ENCODE measurements around the gene NCBP1. TPM values are rescaled to one million over a fixed set of nuclear protein-coding genes. Genes with fewer than 3 reads are reported as not detected.

The NCBP1 gene
- total RNA-seq, 1 donor from 2014 or later: 18.5 TPM

DNA sequence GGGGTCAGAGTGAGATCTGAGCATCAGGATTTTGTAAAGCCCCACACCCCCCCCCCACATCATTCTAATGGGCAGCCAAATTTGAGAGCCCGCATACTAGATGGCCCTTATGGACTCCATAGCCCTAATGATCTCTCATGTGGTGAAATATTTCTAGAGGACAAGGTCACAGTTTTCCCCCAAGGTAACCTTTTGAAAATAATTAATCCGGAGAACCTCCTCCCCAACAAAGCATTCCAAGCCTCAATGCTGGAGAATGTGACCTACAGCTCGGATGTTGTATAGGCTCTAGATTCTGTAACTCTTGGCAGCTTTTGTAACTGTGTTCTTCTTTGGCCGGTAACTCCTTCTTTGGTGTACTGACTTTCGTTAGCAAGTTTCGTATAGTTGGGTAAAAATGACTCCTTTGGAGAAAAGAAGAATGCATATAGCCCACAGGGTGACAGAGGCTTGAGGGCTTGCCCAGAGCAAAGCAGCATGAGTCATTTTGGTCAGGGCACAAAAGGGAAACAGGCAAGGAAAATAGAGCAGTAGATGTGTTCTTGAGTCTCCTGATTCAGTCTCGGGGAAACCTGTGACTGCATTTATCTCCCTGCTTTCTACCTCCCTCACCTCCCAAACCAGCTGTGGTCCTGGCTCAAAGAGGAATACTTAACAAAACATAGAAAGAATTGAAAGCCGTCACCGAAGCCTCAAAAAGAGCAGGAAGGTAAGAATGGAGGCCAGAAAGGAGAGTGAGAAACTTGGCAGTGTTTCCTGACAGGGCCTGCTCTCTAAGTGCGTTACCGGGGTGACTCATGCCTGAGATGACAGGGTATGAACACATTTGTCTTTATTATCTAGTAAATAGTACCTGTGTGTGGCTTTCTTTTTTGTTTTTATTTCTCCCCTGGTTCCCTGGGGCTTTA is 70.1 kb downstream of the NCBP1 start:
- no peak for DNase-seq (ENCODE audit: low spot score)
- intact Hi-C loops (cut with DNase I): no loop called here

DNA sequence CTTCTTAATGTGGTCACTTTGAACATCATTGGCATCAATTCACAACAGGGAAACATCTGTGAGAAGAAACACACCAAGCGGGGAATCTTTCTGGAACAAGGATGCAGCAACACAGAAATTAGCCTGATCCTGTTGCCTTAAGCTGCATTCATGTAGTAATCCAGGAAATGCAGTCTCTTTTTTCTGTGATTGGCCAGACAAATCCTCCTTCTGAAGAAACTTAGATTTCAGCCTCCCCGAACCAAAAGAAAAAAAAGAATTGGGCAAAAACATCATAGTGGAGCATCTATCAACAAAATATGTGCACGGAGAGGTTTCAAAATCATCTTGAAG is 70.7 kb downstream of the NCBP1 start:
- DNase-seq (ENCODE audit: low spot score): no peak
- intact Hi-C loops (cut with DNase I): no loop called here

DNA sequence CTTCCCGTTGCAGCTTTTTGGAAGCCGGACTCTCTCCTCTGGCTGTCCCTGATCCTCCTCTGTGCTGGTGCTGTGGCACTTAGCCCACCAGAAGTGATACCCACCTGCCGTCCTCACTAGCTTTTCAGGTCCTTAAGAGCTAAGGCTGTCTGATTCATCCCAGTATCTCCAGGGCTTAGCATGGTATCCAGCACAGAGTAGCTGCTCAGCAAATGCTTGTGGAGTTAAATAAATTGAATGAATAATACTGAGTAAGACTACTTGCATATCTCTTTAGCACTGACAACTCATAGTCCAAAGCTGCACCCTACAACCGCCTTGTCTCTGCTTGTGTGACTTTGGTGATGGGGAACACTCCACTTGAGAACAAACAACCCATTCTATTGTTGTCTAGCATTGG is 71.2 kb downstream of the NCBP1 start:
- intact Hi-C loops (cut with DNase I): no loop called here
- no peak for DNase-seq (ENCODE audit: low spot score)

DNA sequence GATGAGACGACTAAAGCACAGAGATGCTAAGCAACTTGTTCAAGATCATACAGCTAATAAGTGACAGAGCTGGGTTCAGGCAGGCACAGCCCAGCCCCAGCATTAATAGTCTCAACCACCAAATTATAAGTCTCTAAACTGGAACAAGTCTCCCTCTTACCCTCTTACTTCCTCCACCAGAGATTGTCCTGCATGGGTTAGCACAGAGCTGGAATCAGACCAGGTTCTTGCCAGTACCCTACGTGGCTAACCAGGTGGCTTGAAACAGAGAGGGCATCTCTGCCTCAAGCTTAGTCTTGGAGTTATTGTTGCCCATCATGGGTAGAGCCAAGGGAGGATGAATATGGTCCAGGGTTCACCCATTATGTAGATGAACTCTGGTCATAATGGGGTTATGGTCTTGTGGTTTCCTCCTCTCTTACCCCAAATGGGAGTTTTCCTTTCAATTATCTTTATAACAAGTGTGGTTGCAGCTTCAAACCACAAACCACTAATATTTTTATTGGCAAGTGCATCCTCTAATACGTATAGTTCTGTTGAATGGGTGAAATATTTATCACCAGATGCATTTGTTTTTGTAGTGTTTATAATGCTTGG is 71.8 kb downstream of the NCBP1 start:
- intact Hi-C loops (cut with DNase I): no loop called here
- DNase-seq (ENCODE audit: low spot score): no peak

DNA sequence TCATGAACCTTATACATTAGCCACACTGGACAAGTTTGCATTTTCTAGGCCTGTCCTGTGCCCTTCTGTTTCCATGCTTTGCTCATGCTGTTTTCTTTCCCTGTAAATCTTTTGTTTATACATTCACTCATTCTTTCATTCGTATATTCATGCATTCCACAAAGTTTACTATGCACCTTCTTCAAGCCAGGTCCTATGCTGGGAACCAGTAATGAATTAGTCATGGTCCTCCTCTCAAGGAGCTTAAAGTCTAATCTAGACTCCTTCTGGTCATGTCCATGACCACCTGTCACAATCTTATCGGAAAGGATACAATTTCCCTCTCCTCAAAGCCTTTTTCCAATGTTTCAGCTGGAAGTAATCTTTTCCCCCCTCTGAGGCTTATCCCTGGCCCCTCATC is 72.6 kb downstream of the NCBP1 start:
- intact Hi-C loops (cut with DNase I): no loop called here
- DNase-seq (ENCODE audit: low spot score): no peak

DNA sequence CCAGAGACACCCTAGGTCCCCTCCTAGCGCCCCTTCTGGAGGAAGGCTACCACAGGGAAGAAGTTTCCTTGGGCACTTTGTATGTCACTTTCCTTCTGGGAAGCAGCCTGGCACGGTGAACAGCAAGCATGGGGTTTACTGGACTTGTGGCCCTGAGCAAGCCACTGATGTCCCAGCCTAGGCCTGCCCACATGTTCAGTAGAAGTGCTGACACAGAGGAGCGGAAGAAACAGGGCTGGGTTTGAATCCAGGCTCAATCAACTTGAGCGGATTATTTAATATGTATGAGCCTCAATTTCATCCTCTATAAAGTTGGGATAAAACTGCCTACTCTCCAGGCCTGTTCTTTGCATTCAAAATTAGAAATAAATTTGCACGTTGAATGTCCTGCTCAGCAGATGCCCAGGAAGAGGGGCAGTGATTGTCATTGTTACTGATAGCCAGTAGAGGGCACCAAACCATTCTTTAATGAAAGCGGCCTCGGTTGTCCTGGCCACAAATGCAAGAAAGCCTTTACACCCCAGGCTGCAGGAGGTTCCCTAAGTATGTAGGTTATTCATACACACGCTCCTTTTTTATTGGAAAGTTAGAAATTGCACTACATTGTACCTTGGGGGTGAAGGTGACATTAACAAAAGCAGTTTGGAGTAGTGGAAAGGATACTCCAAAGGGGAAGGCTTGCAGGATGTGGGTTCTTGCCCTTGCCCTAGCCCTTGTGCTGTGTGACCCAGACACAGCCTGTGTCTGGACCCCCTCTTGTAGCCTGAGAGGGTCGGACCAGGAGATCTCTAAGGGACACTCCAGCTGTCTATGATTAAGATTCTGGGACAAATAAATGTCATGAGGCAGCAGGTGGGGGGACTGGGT is 77.0 kb downstream of the NCBP1 start:
- intact Hi-C loops (cut with DNase I): loop anchor here (2.0 kb wide), 1 partner anchor 190 kb away; no protein-coding TSS in a partner anchor
- no peak for DNase-seq (ENCODE audit: low spot score)

DNA sequence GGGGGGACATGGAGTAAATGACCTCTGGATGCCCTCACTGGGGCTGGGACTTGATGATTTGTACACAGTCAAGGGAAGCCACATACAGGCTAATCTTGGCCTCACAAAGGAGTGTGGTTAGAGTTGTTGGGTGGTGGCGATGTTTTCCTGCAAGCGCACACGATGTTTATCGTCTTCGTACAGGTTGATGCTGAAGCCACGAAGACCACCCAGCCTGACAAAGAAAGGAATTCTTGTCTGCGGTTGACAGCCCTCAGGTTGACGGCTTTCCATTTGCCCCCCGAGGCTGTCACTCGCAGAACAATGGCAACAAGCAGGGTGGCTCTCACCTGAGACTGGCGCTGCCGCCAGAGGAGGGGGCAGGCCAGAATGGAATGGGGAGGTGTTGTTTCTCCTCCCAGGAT is 77.6 kb downstream of the NCBP1 start:
- intact Hi-C loops (cut with DNase I): loop anchor here (2.0 kb wide), 1 partner anchor 190 kb away; no protein-coding TSS in a partner anchor
- DNase-seq (ENCODE audit: low spot score): no peak

DNA sequence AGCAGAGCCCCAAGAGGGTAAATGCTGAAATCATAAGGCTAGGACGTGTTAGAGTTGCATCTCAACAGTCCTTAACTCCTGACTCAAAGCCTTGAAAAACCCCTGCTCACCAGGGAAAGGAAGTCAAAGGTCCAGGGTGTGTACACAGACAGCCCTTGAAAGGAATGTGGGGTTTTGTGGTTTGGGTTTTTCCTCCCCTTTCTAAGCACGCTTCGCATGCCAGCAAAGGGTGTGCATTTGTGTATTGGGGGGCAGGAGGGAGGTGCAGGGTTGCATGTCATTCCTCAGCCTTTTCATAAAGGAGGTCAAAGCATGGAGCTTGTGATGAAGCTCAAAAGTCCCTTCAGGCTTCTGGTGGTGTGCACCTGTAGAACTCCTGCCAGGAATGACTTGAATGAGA is 80.8 kb downstream of the NCBP1 start:
- no peak for DNase-seq (ENCODE audit: low spot score)
- intact Hi-C loops (cut with DNase I): no loop called here

DNA sequence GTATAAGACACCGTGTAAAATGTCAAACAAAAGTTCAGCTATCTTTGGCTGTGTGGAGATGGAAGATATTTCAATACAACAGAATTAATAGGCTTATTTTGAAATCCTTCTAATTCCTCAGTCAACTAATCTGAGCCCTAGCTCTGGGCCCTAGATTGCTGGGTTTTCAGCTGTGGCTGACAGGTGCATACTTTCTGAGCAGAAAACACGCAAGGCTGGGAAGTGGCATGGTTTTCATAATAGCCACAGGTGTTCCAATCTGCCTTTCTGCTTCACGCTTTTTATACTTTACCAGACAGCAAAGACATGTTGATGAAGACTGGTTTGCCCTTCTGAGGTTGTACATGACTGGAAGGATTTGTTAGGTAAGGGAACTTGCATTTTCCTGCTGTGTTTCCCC is 84.2 kb downstream of the NCBP1 start:
- DNase-seq (ENCODE audit: low spot score): no peak
- intact Hi-C loops (cut with DNase I): no loop called here

DNA sequence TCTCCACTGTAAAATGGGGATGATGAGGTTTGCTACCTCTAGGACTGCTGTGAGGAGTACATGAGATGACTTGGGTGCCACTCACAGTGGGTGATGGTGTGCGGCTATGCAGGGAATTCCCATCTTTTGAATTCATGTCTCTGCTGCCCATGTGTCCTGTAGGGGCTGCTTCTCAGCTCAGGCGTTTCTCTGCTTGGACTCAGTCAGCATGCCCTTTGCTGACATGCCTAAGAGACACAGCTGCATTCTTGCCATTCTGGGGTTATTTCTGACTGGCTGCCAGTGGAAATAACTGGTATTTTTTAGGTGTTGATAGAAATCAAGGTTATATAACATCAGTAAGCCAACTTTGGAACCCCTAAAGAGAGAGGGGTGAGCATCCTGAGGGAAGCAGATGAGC is 87.8 kb downstream of the NCBP1 start:
- intact Hi-C loops (cut with DNase I): loop anchor here (5.0 kb wide), 1 partner anchor 161 kb away; no protein-coding TSS in a partner anchor
- DNase-seq (ENCODE audit: low spot score): no peak

DNA sequence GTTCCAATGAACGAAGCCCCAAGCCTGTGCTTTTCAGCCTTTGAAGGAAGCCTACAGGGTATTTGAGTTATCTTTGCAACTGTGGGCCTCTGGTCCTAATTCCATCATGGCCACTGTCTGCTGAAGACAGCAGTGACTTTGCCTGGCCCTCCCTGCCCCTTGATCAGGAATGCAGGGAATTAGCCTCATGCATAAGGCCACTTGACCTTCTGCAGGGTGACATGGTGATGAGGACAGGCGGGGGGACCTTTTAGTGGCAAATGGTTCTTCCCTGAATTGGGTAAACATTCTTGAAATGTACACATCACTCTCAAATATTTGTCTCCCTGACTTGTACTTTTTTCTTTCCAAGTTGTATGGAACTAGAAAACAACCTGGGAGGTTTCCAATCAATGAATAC is 88.7 kb downstream of the NCBP1 start:
- no peak for DNase-seq (ENCODE audit: low spot score)
- intact Hi-C loops (cut with DNase I): loop anchor here (5.0 kb wide), 1 partner anchor 160 kb away; no protein-coding TSS in a partner anchor

Other genes with a start within 250 kb of the NCBP1 start
- gene TDRD7, start 221.7 kb upstream of the NCBP1 start, total RNA-seq: 8.8 TPM
- 151 TPM for gene TMOD1, start 132.2 kb upstream of the NCBP1 start, total RNA-seq
- 20.8 TPM for gene TSTD2, start 453 bp upstream of the NCBP1 start, total RNA-seq
- gene XPA, start 63.5 kb downstream of the NCBP1 start, total RNA-seq: 10.3 TPM
- not detected for gene FOXE1, start 219.4 kb downstream of the NCBP1 start, total RNA-seq

Data from cardiac septum (tissue), 1 donor.